ENCODE results near the gene ADSS2. TPM values are rescaled to one million over a fixed set of nuclear protein-coding genes. Genes with fewer than 3 reads are reported as not detected.
A peak's percentile ranks its signal among the peaks of the same experiment; 100 is the strongest.

Gene ADSS2
- total RNA-seq, 1 donor, result 52.8 TPM

DNA sequence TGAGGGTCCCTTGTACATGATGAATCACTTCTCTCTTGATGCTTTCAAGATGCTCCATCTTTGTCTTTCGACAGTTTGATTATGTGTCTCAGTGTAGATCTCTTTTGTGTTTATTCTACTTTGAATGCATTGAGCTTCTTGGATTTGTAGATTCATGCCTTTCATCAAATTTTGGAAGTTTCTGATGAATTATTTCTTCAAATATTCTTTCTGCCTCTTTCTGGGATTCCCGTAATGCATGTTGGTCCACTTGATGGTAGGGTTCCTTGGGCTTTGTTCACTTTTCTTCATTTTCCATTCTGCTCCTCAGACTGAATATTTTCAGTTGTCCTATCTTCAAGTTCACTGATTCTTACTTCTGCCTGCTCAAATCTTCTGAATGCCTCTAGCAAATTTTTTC, 50.7 kb downstream of the ADSS2 start:
- Histone ChIP-seq H3K9me3 (ENCODE audit: low read depth, low read length) (peaks cover 4% of the 10 kb centered on the region), H3K4me1 (ENCODE audit: insufficient read depth, low read length) (no peaks in the 10 kb centered on the region), H3K36me3 (ENCODE audit: insufficient read depth, low read length) (peaks cover 13% of the 10 kb centered on the region), H3K79me2 (ENCODE audit: insufficient read depth, low read length) (no peaks in the 10 kb centered on the region), H3K4me3 (ENCODE audit: insufficient read depth, low read length) (no peak overlapping the region), H3K27ac (ENCODE audit: low read depth, low read length) (no peak overlapping the region), H2AFZ (ENCODE audit: low read length) (no peak overlapping the region), H3K4me2 (ENCODE audit: insufficient read depth, low read length) (no peak overlapping the region), H4K20me1 (ENCODE audit: insufficient read depth, low read length) (no peaks in the 10 kb centered on the region), H3K27me3 (ENCODE audit: insufficient read depth, low read length) (no peaks in the 10 kb centered on the region)
- no peak for DNase-seq (ENCODE audit: insufficient read length, low spot score, missing footprints)
- no peak for TF ChIP-seq CTCF (IDR thresholded peaks at IDR 0.05; ENCODE audit: extremely low read depth, low read depth, low read length)

DNA sequence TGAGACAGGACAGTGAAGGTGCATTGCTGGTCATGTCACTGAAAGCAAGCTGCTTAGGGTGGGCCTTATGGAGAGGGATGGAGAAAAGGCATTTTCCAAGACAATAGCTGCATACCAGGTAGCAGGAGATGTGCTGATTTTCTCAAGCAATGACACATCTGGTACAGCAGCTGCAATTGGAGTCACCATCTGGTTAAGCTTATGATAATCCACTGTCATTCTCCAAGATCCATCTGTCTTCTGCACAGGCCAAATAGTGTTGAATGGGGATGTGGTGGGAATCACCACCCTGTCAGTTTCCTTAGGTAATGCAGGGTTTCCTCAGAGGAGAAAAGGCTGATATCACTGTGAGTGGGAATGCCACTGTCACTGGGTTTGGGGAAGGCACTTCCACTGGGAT, 54.6 kb downstream of the ADSS2 start:
- Histone ChIP-seq H4K20me1 (ENCODE audit: insufficient read depth, low read length) (no peaks in the 10 kb centered on the region), H3K79me2 (ENCODE audit: insufficient read depth, low read length) (no peaks in the 10 kb centered on the region), H3K27me3 (ENCODE audit: insufficient read depth, low read length) (no peaks in the 10 kb centered on the region), H3K4me2 (ENCODE audit: insufficient read depth, low read length) (no peak overlapping the region), H2AFZ (ENCODE audit: low read length) (no peak overlapping the region), H3K4me1 (ENCODE audit: insufficient read depth, low read length) (no peaks in the 10 kb centered on the region), H3K4me3 (ENCODE audit: insufficient read depth, low read length) (no peak overlapping the region), H3K9me3 (ENCODE audit: low read depth, low read length) (peaks cover 4% of the 10 kb centered on the region), H3K36me3 (ENCODE audit: insufficient read depth, low read length) (peaks cover 9% of the 10 kb centered on the region), H3K27ac (ENCODE audit: low read depth, low read length) (no peak overlapping the region)
- TF ChIP-seq CTCF (IDR thresholded peaks at IDR 0.05; ENCODE audit: extremely low read depth, low read depth, low read length), result no peak
- DNase-seq (ENCODE audit: insufficient read length, low spot score, missing footprints), result no peak

GRCh38 chr1:244395965-244396364, 55.7 kb downstream of the ADSS2 start:
- Histone ChIP-seq H4K20me1 (ENCODE audit: insufficient read depth, low read length) (no peaks in the 10 kb centered on the region), H3K27ac (ENCODE audit: low read depth, low read length) (no peak overlapping the region), H3K27me3 (ENCODE audit: insufficient read depth, low read length) (no peaks in the 10 kb centered on the region), H3K4me3 (ENCODE audit: insufficient read depth, low read length) (no peak overlapping the region), H3K79me2 (ENCODE audit: insufficient read depth, low read length) (no peaks in the 10 kb centered on the region), H3K9me3 (ENCODE audit: low read depth, low read length) (no peaks in the 10 kb centered on the region), H3K4me1 (ENCODE audit: insufficient read depth, low read length) (no peaks in the 10 kb centered on the region), H3K4me2 (ENCODE audit: insufficient read depth, low read length) (no peak overlapping the region), H3K36me3 (ENCODE audit: insufficient read depth, low read length) (no peaks in the 10 kb centered on the region), H2AFZ (ENCODE audit: low read length) (no peak overlapping the region)
- TF ChIP-seq CTCF (IDR thresholded peaks at IDR 0.05; ENCODE audit: extremely low read depth, low read depth, low read length), result no peak
- DNase-seq (ENCODE audit: insufficient read length, low spot score, missing footprints), result peak; percentile 44

DNA sequence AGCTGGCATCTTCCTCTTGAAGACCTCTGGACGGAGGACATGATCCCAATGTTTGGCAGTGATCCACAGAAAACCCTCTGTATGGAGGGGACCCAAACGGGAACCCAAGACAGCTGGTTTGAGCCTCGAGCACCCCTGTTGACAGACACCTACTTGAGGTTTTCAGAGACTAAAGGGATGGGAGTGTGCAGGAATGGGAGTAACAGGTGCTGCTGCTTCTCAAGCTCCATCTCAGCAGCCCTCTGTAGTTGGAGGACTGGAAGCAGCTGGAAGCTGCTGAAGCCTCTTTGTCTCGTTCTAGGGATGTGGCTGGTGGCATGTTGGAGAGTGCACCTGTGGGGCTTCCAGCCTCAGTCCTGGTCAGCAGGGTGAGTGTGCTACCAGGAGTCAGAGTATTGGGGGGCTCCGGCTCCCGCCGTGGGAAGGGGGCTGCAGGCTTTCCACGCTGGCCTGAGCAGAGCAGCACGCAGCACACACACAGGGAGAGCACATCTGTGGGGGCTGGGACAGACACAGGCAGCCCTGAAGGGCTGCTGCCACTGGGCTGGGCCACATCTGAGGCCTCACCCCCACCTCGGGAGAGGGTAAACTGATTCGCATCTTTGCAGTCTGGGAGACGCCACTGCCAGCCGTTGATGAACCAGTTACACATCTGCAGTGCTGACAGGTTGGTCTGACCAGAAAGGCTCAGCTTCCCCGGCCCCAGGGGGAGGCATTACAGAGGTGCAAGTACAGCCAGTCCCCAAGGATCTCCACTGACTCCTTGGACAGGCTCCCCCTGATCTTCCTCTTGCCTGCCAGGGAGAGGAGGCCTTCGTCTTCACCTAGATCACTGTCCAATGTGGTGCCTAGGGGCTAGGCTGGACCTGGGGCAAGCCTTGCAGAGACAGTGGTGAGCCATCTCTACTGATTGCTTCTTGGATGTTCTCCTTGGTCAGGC, 56.6 kb downstream of the ADSS2 start:
- no peak for TF ChIP-seq CTCF (IDR thresholded peaks at IDR 0.05; ENCODE audit: extremely low read depth, low read depth, low read length)

More for the DNA sequence above, 56.6 kb downstream of the ADSS2 start:
- Histone ChIP-seq H3K4me2 (ENCODE audit: insufficient read depth, low read length) (no peak overlapping the region), H3K36me3 (ENCODE audit: insufficient read depth, low read length) (no peaks in the 10 kb centered on the region), H3K4me1 (ENCODE audit: insufficient read depth, low read length) (no peaks in the 10 kb centered on the region), H3K79me2 (ENCODE audit: insufficient read depth, low read length) (no peaks in the 10 kb centered on the region), H2AFZ (ENCODE audit: low read length) (no peak overlapping the region), H3K27ac (ENCODE audit: low read depth, low read length) (no peak overlapping the region), H4K20me1 (ENCODE audit: insufficient read depth, low read length) (no peaks in the 10 kb centered on the region), H3K4me3 (ENCODE audit: insufficient read depth, low read length) (no peak overlapping the region), H3K9me3 (ENCODE audit: low read depth, low read length) (no peaks in the 10 kb centered on the region), H3K27me3 (ENCODE audit: insufficient read depth, low read length) (no peaks in the 10 kb centered on the region)
- no peak for DNase-seq (ENCODE audit: insufficient read length, low spot score, missing footprints)

All from osteoblast (primary cell).